ENCODE data around the gene BEST1.

BEST1 gene

GRCh38 chr11:61905067-61905696, 45.0 kb upstream of the BEST1 start:
- TF ChIP-seq CTCF (IDR thresholded peaks at IDR 0.05; ENCODE audit: insufficient read depth, low read length, poor library complexity, severe bottlenecking): no peak
- Histone ChIP-seq H3K27me3 (replicated peaks; ENCODE audit: control insufficient read depth, insufficient read depth, low read length) (peaks cover 1% of the 10 kb centered on the region; the same call in 1 of the 2 replicates), H3K4me3 (replicated peaks; ENCODE audit: low read depth, low read length) (no peak overlapping the region), H3K36me3 (ENCODE audit: control insufficient read depth, insufficient read depth, low read length) (no peaks in the 10 kb centered on the region)
- DNase-seq (ENCODE audit: extremely low read depth, insufficient read length): no peak

- no peak for TF ChIP-seq CTCF (IDR thresholded peaks at IDR 0.05; ENCODE audit: insufficient read depth, low read length, poor library complexity, severe bottlenecking)
- Histone ChIP-seq H3K4me3 (replicated peaks; ENCODE audit: low read depth, low read length) (no peak overlapping the region), H3K36me3 (ENCODE audit: control insufficient read depth, insufficient read depth, low read length) (no peaks in the 10 kb centered on the region), H3K27me3 (replicated peaks; ENCODE audit: control insufficient read depth, insufficient read depth, low read length) (no peaks in the 10 kb centered on the region; the same call in 1 of the 2 replicates)
- DNase-seq (ENCODE audit: extremely low read depth, insufficient read length): no peak
Observed at GRCh38 chr11:61905801-61906521, 44.2 kb upstream of the BEST1 start.

GRCh38 chr11:61906522-61906909, 43.6 kb upstream of the BEST1 start:
- Histone ChIP-seq H3K27me3 (replicated peaks; ENCODE audit: control insufficient read depth, insufficient read depth, low read length) (no peaks in the 10 kb centered on the region; the same call in 1 of the 2 replicates), H3K36me3 (ENCODE audit: control insufficient read depth, insufficient read depth, low read length) (no peaks in the 10 kb centered on the region), H3K4me3 (replicated peaks; ENCODE audit: low read depth, low read length) (no peak overlapping the region)
- no peak for TF ChIP-seq CTCF (IDR thresholded peaks at IDR 0.05; ENCODE audit: insufficient read depth, low read length, poor library complexity, severe bottlenecking)
- DNase-seq (ENCODE audit: extremely low read depth, insufficient read length): no peak

- Histone ChIP-seq H3K27me3 (replicated peaks; ENCODE audit: control insufficient read depth, insufficient read depth, low read length) (no peaks in the 10 kb centered on the region; the same call in 1 of the 2 replicates), H3K4me3 (replicated peaks; ENCODE audit: low read depth, low read length) (no peak overlapping the region), H3K36me3 (ENCODE audit: control insufficient read depth, insufficient read depth, low read length) (no peaks in the 10 kb centered on the region)
- no peak for TF ChIP-seq CTCF (IDR thresholded peaks at IDR 0.05; ENCODE audit: insufficient read depth, low read length, poor library complexity, severe bottlenecking)
- no peak for DNase-seq (ENCODE audit: extremely low read depth, insufficient read length)
Observed at GRCh38 chr11:61907282-61907681, 42.9 kb upstream of the BEST1 start.

GRCh38 chr11:61907871-61908729, 42.1 kb upstream of the BEST1 start:
- DNase-seq (ENCODE audit: extremely low read depth, insufficient read length): no peak
- Histone ChIP-seq H3K27me3 (replicated peaks; ENCODE audit: control insufficient read depth, insufficient read depth, low read length) (no peaks in the 10 kb centered on the region; the same call in 1 of the 2 replicates), H3K36me3 (ENCODE audit: control insufficient read depth, insufficient read depth, low read length) (no peaks in the 10 kb centered on the region), H3K4me3 (replicated peaks; ENCODE audit: low read depth, low read length) (no peak overlapping the region)
- no peak for TF ChIP-seq CTCF (IDR thresholded peaks at IDR 0.05; ENCODE audit: insufficient read depth, low read length, poor library complexity, severe bottlenecking)

Data from GM06990 (cell line).